Mesenteric fat pad (tissue), 1 donor: ENCODE measurements around the gene KIF2B. TPM values are rescaled to one million over a fixed set of nuclear protein-coding genes. Genes with fewer than 3 reads are reported as not detected.
"Not testable (repeated sequence)": the region's sequence is repeated elsewhere in the genome, so short reads cannot be mapped to it uniquely, and the experiment has no call there.

Experiments used
- DNase-seq: peaks from one replicate; pipeline ENCODE4 v3.0.0-alpha.2; 2020; ENCODE audit warnings: low spot score
- long read RNA-seq: library from polyadenylated mRNA; unstranded; transcript quantifications from one replicate; pipeline ENCODE4 v2.0.0, GENCODE V29; 2020
- total RNA-seq: library from RNA; stranded (reverse); fragmentation: NEBNext Ultra II Directional; extraction: Animal tissue kit (Norgen Biotek cat#: 25700); gene quantifications from one replicate; pipeline ENCODE4 v1.2.1, GENCODE V29; 2021
- donor health status: DM: yes; HTN: yes; CAD: no.

KIF2B gene, protein sequence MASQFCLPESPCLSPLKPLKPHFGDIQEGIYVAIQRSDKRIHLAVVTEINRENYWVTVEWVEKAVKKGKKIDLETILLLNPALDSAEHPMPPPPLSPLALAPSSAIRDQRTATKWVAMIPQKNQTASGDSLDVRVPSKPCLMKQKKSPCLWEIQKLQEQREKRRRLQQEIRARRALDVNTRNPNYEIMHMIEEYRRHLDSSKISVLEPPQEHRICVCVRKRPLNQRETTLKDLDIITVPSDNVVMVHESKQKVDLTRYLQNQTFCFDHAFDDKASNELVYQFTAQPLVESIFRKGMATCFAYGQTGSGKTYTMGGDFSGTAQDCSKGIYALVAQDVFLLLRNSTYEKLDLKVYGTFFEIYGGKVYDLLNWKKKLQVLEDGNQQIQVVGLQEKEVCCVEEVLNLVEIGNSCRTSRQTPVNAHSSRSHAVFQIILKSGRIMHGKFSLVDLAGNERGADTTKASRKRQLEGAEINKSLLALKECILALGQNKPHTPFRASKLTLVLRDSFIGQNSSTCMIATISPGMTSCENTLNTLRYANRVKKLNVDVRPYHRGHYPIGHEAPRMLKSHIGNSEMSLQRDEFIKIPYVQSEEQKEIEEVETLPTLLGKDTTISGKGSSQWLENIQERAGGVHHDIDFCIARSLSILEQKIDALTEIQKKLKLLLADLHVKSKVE
- not detected for total RNA-seq
- long read RNA-seq = 0 reads

DNA sequence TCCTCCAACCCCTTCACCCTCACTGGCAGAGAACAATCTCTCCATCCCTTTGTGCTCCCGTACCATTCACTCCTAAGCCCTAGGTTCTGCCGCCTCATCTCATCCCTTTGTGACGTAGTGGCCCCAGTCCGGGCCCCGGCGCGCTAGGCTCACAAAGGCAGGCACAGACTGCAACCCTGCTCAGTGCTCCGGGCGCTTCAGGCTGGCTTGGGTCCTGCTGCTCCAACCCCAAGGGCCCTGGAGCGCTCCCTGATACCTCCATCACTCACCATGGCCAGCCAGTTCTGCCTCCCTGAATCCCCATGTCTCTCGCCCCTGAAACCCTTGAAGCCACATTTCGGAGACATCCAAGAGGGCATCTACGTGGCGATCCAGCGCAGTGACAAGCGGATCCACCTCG, at the start of gene KIF2B:
TSS of gene KIF2B (plus strand) at position 164 of the 400 bp plus-strand sequence. CDS start at position 271, 107 bp downstream.
- no peak for DNase-seq

DNA sequence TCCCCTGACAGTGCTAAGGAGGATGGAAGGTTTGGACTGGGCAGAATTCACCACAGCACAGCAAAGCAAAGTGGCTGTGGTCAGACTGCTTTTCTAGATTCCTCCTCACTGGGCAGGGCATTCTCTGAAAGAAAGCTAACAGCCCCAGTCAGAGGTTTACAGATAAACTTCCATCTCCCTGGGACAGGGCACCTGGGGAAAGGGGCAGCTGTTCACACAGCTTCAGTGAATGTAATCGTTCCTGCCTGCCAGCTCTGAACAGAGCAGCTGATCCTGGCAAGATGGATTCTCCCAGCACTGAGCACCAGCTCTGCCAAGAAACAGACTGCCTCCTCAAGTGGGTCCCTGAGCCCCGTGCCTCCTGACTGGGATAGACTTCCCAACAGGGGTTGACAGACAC, 42.4 kb upstream of the KIF2B start:
- DNase-seq = no peak

DNA sequence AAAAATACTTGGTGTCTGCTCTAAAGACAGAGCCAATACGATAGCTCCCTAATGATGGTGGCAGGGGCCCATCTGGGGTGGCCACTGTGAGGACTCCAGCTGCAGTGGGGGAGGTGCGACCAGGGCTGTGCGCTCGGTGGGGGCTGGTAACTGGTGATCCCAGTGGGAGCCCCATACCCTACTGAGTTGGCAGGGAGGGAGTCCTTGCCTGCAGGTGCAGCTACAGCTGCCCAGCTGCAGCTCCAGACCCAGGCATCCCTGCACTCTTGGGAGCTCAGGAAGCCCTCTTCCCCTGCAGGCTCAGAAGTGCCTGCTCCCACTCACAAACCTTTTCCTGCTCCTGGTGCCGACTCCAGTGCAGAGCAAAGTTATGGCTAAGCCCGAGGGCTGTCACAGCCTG, 31.2 kb upstream of the KIF2B start:
- DNase-seq = no peak

DNA sequence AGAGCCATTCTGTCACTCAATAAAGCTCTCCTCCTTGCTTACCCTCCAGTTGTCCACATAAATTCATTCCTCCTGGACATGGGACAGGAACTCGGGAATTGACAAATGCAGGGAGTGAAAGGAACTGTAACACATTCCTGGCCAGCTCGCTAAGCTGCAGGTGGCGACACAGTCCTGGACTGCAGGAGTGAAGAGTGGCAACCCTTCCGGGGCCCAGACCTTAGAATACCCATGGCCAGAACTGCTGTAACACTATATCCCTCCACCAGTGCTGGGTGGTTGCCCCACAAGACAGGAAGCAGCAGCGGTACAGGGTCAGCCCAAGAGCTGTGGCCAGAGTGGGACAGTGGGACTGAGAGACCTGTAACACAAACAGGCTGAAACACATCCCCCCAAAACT, 30.3 kb upstream of the KIF2B start:
- no peak for DNase-seq

DNA sequence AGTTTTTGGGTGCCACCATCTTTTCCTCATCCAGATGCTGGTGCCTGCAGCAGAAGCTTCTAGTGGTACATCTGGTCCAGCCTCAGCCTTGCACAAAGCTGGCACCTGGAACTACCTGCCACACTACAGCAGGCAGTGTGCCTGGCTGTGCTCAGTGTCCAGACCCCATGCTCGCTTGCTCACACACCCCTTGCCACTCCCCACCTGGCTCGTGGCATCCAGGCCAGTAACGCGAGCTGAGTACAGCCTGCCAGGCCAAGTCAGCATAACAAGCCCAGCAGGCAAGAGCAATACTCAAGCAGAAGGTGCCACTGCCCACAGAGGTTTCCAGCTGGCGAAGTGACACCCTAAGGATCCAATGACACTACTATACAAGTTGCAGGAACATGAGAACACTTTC, 29.7 kb upstream of the KIF2B start:
- no peak for DNase-seq

DNA sequence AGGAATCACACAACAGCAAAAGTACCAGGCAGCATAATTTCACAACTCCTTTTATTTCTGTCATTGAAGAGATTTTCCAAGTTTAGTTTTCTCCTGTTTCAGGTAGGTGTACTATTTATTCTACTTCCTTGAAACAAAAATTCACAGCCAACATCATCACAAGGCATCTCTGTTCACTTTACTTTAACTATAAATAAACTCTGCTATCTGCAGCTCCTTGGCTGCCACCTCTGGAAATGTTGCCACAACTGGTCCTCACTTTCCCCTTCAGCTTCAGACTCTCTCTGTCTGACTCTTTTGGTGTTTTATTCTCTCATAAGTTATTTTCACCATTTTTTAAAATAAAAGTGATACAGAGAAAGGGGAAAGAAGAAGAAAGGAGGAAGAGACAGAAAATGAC, 27.9 kb upstream of the KIF2B start:
- DNase-seq = no peak

DNA sequence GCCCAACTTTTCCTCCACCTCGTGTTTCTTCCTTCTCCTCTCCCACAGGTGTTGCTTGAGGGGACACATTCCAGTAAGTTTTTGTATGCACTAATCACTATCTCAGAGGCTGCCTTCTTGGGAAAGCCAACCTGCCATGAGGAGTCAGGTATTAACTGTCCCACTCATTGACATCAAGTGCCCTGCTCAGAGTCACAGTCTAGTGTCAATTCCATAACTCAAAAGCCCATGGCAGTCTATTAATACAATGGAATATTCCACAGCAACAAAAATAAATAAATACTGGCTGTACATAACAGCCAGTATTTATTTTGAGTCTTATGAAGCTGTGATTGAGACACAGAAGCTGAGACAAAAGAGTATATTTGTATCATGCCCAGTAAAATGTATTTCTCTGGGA, 26.1 kb upstream of the KIF2B start:
- DNase-seq = no peak

DNA sequence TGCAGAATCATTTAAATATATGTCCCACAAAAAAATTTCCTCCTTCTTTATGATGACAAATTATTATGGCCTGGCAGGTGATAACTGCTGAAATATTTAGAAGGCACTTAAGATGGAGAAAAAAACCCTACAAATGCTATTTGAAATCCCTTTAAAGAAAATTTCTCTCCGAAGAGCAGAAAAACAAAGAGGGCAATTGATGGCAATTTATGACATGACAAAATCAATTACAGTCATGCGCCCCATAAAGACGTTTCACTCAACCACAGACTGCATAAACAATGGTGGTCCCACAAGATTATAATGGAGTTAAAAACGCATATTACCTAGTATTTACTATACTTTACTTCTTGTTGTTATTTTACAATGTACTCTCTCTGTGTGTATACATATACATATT, 25.2 kb upstream of the KIF2B start:
- no peak for DNase-seq

DNA sequence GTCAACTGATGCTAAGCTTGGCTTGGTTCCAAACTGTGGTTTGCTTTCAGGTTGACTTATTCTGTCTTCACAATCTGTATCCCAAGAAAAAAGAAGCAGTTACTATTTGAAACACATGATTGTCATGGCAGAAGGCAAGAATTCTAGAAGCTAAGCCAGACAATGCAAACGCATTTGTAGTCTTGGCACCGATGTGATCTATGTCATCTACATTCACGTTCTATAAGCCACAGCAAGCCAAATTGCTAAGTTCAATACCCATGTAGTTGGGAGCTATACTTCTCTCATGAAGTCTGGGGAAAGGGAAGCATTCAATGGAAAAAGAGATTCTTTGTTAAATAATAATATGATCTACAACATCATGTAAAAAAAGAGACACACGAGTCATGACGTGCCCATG, 18.3 kb upstream of the KIF2B start:
- no peak for DNase-seq

DNA sequence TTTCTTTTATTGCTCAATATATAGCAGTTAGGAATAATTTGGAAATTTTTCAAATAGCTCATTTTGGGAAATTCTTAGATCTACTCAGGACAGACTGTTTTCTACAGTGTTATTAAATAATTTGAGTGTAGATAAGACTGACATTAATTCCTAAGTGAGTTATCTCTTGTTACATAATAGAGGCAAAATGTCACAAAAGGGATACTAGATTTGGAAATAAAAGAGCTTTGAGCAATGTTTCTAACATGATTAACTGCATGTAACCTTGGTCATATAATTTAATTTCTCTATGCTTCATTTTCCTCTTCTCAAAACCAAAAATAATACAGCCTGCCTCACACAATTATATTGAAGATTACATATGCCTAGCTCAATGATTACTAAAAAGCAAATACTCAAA, 16.3 kb upstream of the KIF2B start:
- DNase-seq = no peak

DNA sequence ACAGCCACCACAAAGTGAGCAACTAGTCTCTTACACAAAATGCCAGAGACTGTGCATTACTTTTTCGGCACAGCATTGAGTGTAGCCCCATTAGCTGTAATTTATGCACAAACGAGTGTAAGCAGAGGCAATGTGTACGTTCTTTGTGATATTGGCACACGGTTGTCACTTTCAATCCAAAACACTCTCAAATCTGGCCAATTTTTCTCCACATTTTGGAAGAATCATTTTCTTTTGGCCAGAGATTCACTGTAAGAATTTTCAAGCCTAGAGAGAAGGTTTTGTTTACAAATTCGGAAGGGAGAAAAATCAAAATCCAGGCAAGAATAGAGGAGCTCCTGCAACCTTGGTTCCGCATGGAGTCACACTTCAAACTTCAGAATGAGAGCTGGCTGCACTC, 15.4 kb upstream of the KIF2B start:
- no peak for DNase-seq

DNA sequence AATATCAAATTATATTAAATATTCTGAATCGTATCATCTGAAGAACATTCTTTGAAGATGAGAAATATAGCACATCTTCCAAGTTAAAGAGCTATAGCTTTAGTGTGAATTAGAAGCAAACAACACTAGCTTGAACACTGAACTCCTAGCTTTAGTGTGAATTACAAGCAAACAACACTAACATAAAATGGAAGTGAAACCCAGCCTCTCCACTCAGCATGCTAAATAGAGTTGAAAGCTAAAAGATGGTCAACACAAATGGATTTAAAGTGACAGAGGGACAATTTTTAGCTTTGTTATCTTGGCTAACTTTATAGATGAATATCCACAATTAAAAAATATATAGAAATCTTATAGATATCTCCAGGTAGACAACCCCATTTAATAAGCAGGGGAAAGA, 4.5 kb upstream of the KIF2B start:
- no peak for DNase-seq

DNA sequence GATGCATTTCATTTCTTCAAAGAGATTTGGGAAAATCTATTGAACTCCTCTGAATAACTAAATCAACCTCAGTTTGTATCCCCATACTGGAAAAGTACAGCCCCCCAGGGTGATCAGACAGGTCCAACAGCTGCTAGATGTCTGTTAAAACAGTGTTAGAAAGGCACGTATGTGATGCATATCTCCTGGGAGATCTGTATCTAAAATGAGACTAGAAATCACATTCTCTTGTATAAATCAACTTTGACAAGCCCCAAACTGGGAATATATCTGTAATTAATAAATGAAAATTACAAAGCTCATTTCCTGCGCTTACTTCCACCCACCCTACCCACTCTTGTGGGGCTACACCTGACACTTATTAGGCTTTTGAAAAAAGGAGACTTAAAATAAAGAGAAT, 3.8 kb upstream of the KIF2B start:
- no peak for DNase-seq

DNA sequence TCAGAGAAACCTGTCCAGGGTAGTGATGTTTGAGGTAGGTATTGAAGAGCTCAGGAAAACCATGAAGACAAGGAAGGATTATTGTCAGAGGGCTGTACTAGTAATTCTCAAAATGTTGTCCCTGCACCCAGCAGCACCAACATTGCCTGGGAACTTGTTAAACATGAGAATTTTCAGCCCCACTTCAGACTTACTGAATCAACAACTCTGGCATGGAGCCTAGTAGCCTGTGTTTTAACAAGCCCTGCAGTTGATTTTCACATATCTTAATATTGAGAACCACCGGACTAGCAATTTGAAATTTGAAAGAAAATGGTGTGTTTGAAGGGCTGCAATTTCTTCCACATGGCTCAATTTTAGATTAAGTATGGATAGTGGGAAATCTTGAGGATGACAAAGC, 2.8 kb upstream of the KIF2B start:
- no peak for DNase-seq

DNA sequence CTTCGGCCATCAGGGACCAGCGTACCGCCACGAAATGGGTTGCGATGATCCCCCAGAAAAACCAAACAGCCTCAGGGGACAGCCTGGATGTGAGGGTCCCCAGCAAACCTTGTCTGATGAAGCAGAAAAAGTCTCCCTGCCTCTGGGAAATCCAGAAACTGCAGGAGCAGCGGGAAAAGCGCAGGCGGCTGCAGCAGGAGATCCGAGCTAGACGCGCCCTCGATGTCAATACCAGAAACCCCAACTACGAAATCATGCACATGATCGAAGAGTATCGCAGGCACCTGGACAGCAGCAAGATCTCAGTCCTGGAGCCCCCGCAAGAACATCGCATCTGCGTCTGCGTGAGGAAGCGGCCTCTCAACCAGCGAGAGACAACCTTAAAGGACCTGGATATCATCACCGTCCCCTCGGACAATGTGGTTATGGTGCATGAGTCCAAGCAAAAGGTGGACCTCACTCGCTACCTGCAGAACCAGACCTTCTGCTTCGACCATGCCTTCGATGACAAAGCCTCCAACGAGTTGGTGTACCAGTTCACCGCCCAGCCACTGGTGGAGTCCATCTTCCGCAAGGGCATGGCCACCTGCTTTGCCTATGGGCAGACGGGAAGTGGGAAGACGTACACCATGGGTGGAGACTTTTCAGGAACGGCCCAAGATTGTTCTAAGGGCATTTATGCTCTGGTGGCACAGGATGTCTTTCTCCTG, 769 bp downstream of the KIF2B start:
- no peak for DNase-seq

DNA sequence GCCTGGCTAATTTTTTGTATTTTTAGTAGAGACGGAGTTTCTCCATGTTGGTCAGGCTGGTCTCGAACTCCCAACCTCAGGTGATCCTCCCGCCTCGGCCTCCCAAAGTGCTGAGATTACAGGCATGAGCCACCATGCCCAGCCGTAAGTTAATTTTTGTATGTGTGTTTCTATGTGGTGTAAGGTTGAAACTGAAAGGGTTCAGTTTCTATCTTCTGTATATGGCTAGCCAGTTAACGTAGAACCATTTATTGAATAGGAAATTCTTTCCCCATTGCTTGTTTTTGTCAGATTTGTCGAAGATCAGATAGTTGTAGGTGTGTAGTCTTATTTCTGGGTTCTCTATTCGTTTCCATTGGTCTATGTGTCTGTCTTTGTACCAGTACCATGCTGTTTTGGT, 12.0 kb downstream of the KIF2B start:
- DNase-seq = not testable (repeated sequence)

DNA sequence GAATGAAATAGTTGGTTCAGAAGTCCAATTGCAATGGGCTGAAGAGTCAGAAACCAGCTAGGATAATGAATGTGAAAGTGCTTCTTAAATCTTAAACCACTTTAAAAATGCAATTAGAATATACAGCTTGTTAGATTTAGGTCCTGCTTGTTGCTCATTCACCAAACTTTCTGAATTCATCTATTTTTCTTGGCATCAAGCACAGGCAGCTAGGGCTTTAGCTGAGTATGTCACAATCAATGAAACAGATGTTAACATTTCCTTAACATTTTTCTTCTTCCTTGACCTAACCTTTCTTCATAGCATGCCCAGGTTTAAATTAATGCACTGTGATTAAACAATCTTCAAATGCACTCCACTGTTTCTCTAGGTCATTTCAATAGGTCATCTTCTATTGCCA, 14.4 kb downstream of the KIF2B start:
- DNase-seq = no peak

DNA sequence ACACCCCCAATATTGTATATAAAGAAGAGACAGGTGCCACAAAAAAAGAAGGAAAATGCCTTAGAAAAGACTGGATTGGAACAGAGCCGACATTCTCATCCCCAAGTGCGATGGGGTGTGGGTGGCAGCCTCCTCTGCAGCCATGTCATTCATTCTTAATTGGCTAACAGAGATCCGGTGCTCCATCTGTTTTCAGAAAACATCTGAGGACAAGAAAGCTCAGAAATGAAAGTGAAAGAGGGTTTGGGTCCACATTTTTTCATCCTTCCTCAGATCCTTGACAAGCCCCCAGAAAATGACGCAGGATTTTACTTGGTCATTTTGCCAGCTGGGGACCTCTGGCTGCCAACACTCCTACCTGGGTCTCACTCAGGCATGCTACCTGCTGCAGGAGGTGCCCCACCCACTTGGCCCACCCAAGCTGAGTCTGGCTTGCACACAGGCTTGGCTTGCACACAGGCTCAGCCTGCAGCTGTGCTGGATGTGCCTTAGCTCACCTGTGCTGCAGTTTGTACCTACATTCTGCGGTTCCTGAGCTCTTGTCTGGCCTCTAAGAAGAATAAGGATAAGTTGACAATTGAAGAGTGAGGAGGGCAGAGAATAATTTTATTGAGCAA, 21.9 kb downstream of the KIF2B start:
- DNase-seq = no peak

DNA sequence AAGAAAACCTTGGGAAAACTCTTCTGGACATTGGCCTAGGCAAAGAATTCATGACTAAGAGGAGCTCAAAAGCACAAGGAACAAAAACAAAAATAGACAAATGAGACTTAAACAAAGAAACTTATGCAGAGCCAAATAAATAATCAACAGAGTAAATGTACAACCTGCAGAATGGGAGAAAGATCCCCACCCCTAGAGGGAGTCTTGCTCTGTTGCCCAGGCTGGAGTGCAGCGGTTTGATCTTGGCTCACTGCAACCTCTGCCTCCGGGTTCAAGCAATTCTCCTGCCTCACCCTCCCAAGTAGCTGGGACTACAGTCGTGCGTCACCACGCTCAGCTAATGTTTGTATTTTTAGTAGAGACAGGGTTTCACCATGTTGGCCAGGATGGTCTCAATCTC, 48.4 kb downstream of the KIF2B start:
- DNase-seq = not testable (repeated sequence)
